Skeletal muscle tissue (tissue), 4 donors: Measurements from ENCODE around the gene PCDHA5. TPM values are rescaled to one million over a fixed set of nuclear protein-coding genes. Genes with fewer than 3 reads are reported as not detected.
"Not testable (repeated sequence)": the region's sequence is repeated elsewhere in the genome, so short reads cannot be mapped to it uniquely, and the experiment has no call there.

Source experiments
- H3K27ac ChIP-seq: one replicate; pipeline ENCODE4 v1.7.0; 2013; ENCODE audit warnings: mild to moderate bottlenecking, low read depth, low read length, inconsistent platforms
- H3K27me3 ChIP-seq, 3 donors: one replicate each; pipeline ENCODE4 v1.7.0; 2013; ENCODE audit warnings: low read length in 3 of 3; ENCODE audit not compliant: control insufficient read depth in 3 of 3, insufficient read depth in 3 of 3
- H3K36me3 ChIP-seq, 3 donors: one replicate each; pipeline ENCODE4 v1.7.0; 2013; ENCODE audit warnings: low read length in 3 of 3; ENCODE audit not compliant: control insufficient read depth in 3 of 3, insufficient read depth in 3 of 3
- H3K4me1 ChIP-seq, 3 donors: one replicate each; pipeline ENCODE4 v1.7.0; 2013; ENCODE audit warnings: low read length in 3 of 3, mild to moderate bottlenecking in 3 of 3; ENCODE audit not compliant: control insufficient read depth in 3 of 3, insufficient read depth in 3 of 3
- H3K4me3 ChIP-seq, 3 donors: one replicate each; pipeline ENCODE4 v1.7.0; 2013; ENCODE audit warnings: low read length in 3 of 3
- H3K9ac ChIP-seq, 3 donors: one replicate each; pipeline ENCODE4 v1.7.0; 2013; ENCODE audit warnings: low read length in 3 of 3, mild to moderate bottlenecking in 3 of 3, moderate library complexity in 2 of 3, low read depth in 1 of 3
- H3K9me3 ChIP-seq, 3 donors: one replicate each; pipeline ENCODE4 v1.7.0; 2013; ENCODE audit warnings: low read length in 3 of 3; ENCODE audit not compliant: control insufficient read depth in 3 of 3
- total RNA-seq: library from RNA; depleted of rRNA; stranded (reverse); fragments of >200 nt; gene quantifications from one replicate; pipeline ENCODE4 v1.2.3, GENCODE V29; 2014
- donor health status: Osteomylitis.

Gene PCDHA5
- total RNA-seq, 1 donor from 2014 or later, result not detected

DNA sequence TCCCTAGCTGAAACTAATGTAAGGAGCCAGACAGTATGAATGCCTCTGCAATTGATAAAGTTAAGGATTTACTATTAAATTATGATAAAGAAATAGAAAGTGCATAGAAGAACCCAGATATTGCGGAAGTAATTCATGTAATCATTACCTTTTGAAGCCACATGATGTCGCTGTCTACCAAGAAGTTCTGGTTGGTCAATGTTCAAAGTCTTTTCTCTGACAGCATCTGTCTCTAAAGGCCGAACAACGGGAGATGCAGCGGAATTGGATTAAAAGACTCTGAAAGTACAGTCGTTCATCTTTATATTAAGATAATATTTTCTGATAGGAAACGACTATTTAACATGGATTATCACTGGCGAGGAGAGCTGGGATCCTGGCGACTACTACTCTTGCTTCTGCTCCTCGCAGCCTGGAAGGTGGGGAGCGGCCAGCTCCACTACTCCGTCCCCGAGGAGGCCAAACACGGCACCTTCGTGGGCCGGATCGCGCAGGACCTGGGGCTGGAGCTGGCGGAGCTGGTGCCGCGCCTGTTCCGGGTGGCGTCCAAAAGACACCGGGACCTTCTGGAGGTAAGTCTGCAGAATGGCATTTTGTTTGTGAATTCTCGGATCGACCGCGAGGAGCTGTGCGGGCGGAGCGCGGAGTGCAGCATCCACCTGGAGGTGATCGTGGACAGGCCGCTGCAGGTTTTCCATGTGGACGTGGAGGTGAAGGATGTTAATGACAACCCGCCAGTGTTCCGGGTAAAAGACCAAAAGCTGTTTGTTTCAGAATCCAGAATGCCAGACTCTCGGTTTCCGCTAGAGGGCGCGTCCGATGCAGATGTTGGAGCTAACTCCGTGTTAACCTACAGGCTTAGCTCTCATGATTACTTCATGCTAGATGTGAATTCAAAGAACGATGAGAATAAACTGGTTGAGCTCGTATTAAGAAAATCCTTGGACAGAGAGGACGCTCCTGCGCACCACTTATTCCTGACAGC, 19.9 kb downstream of the PCDHA5 start, which contains the start of gene PCDHA8:
Gene PCDHA8, plus strand, starts transcription at position 210 of the 985 bp plus-strand sequence. Its CDS starts 135 bp downstream, at position 345.
- H3K4me3 ChIP-seq, result no peak within 1 kb of the TSS
- no peaks in the 10 kb centered on the region for H3K36me3 ChIP-seq
- peaks cover 0 to 2% (median 0%) of the 10 kb centered on the region in 3 donors for H3K27me3 ChIP-seq
- H3K9ac ChIP-seq, result no peak within 1 kb of the TSS
- H3K27ac ChIP-seq, result no peak within 1 kb of the TSS
- H3K4me1 ChIP-seq, result no peaks in the 10 kb centered on the region
- H3K9me3 ChIP-seq, result peaks cover 2 to 15% (median 3%) of the 10 kb centered on the region in 3 donors

DNA sequence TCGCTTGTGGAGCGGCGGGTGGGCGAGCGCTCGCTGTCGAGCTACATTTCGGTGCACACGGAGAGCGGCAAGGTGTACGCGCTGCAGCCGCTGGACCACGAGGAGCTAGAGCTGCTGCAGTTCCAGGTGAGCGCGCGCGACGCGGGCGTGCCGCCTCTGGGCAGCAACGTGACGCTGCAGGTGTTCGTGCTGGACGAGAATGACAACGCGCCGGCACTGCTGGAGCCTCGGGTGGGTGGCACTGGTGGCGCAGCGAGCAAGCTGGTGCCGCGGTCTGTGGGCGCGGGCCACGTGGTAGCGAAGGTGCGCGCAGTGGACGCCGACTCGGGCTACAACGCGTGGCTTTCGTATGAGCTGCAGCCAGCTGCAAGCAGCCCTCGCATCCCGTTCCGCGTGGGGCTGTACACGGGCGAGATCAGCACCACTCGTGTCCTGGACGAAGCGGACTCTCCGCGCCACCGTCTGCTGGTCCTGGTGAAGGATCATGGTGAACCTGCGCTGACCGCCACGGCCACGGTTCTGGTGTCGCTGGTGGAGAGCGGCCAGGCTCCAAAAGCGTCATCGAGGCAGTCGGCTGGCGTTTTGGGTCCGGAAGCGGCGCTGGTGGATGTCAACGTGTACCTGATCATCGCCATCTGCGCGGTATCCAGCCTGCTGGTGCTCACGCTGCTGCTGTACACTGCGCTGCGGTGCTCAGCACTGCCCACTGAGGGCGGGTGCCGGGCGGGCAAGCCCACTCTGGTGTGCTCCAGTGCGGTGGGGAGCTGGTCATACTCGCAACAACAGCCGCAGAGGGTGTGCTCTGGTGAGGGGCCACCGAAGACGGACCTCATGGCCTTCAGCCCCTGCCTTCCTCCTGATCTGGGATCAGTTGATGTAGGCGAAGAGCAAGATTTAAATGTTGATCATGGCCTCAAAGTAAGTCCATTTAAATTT, 21.7 kb downstream of the PCDHA5 start:
- H3K9ac ChIP-seq, result no peak overlapping the region
- H3K27ac ChIP-seq, result no peak overlapping the region
- H3K36me3 ChIP-seq, result no peaks in the 10 kb centered on the region
- H3K27me3 ChIP-seq, result peaks cover 0 to 5% (median 0%) of the 10 kb centered on the region in 3 donors
- no peak overlapping the region for H3K4me3 ChIP-seq
- no peaks in the 10 kb centered on the region for H3K4me1 ChIP-seq
- H3K9me3 ChIP-seq, result peaks cover 2 to 13% (median 3%) of the 10 kb centered on the region in 3 donors

DNA sequence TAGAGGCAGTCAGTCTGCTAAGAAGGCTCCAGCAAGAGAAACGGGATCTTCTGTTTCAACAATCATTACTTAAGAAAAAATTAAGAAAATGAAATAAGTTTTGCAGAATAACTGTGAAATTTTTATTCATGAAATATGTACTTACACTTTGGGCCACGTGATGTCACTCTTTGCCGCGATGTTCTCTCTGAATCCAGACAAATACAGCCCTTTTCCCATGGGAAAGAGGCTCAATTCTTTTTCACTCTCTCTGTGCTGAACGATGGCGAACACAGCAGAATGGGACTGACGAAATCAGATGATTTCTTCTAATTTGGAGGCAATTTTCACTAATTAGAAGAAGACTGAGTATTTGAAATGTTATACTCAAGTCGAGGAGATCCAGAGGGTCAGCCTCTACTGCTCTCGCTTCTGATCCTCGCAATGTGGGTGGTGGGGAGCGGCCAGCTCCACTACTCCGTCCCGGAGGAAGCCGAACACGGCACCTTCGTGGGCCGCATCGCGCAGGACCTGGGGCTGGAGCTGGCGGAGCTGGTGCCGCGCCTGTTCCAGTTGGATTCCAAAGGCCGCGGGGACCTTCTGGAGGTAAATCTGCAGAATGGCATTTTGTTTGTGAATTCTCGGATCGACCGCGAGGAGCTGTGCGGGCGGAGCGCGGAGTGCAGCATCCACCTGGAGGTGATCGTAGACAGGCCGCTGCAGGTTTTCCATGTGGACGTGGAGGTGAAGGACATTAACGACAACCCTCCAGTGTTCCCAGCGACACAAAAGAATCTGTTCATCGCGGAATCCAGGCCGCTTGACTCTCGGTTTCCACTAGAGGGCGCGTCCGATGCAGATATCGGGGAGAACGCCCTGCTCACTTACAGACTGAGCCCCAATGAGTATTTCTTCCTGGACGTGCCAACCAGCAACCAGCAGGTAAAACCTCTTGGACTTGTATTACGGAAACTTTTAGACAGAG, 27.0 kb downstream of the PCDHA5 start, which contains the start of gene PCDHA9:
Gene PCDHA9, plus strand, starts transcription at position 244 of the 964 bp plus-strand sequence. Its CDS starts 114 bp downstream, at position 358.
- H3K9ac ChIP-seq, H3K4me1 ChIP-seq, H3K27ac ChIP-seq, H3K36me3 ChIP-seq, H3K27me3 ChIP-seq, H3K4me3 ChIP-seq: not testable (repeated sequence)
- peaks cover 0 to 15% (median 0%) of the 10 kb centered on the region in 3 donors for H3K9me3 ChIP-seq

DNA sequence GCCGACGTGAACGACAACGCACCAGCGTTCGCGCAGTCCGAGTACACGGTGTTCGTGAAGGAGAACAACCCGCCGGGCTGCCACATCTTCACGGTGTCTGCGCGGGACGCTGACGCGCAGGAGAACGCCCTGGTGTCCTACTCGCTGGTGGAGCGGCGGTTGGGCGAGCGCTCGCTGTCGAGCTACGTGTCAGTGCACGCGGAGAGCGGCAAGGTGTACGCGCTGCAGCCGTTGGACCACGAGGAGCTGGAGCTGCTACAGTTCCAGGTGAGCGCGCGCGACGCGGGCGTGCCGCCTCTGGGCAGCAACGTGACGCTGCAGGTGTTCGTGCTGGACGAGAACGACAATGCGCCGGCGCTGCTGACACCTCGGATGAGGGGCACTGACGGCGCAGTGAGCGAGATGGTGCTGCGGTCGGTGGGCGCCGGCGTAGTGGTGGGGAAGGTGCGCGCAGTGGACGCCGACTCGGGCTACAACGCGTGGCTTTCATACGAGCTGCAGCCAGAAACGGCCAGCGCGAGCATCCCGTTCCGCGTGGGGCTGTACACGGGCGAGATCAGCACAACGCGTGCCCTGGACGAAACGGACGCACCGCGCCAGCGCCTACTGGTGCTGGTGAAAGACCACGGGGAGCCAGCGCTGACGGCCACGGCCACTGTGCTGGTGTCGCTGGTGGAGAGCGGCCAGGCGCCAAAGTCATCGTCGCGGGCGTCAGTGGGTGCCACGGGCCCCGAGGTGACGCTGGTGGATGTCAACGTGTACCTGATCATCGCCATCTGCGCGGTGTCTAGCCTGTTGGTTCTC, 28.6 kb downstream of the PCDHA5 start:
- peaks cover 0 to 15% (median 0%) of the 10 kb centered on the region in 3 donors for H3K9me3 ChIP-seq
- H3K36me3 ChIP-seq, H3K27me3 ChIP-seq, H3K9ac ChIP-seq, H3K27ac ChIP-seq, H3K4me3 ChIP-seq, H3K4me1 ChIP-seq: not testable (repeated sequence)

DNA sequence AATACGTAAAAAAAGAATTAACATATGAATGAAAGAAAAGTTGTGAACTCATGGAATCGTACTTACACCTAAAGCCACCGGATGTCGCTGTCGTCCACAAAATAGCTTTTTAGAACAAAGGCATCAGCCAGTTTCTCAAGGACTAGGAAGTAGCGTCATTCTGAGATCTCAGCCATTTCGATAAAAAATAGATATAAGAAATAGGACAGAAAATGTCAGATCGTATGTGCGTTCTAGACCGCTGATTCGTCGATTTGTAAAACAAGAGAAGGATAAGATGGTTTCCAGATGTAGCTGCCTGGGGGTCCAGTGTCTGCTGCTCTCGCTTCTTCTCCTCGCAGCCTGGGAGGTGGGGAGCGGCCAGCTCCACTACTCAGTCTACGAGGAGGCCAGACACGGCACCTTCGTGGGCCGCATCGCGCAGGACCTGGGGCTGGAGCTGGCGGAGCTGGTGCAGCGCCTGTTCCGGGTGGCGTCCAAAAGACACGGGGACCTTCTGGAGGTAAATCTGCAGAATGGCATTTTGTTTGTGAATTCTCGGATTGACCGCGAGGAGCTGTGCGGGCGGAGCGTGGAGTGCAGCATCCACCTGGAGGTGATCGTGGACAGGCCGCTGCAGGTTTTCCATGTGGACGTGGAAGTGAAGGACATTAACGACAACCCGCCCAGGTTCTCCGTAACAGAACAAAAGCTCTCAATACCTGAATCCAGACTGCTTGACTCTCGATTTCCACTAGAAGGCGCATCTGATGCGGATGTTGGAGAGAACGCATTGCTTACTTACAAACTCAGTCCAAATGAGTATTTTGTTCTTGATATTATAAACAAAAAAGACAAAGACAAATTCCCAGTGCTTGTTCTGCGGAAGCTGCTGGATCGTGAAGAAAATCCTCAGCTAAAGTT, 34.6 kb downstream of the PCDHA5 start, which contains the start of gene PCDHA10:
Gene PCDHA10, plus strand, starts transcription at position 126 of the 903 bp plus-strand sequence. Its CDS starts 152 bp downstream, at position 278.
- Histone ChIP-seq H3K9ac (no peak within 1 kb of the TSS), H3K27me3 (no peaks in the 10 kb centered on the region), H3K9me3 (peaks cover 2 to 13% (median 3%) of the 10 kb centered on the region in 3 donors)

DNA sequence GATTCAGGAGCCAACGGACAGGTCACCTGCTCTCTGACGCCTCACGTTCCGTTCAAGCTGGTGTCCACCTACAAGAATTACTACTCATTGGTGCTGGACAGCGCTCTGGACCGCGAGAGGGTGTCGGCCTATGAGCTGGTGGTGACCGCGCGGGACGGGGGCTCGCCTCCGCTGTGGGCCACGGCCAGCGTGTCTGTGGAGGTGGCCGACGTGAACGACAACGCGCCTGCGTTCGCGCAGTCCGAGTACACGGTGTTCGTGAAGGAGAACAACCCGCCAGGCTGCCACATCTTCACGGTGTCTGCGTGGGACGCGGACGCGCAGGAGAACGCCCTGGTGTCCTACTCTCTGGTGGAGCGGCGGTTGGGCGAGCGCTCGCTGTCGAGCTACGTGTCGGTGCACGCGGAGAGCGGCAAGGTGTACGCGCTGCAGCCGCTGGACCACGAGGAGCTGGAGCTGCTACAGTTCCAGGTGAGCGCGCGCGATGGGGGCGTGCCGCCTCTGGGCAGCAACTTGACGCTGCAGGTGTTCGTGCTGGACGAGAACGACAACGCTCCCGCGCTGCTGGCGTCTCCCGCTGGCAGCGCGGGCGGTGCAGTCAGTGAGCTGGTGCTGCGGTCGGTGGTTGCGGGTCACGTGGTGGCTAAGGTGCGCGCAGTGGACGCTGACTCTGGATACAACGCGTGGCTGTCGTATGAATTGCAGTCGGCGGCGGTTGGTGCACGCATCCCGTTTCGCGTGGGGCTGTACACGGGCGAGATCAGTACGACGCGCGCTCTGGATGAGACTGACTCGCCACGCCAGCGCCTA, 36.0 kb downstream of the PCDHA5 start:
- no peak overlapping the region for H3K27ac ChIP-seq
- no peaks in the 10 kb centered on the region for H3K36me3 ChIP-seq
- H3K27me3 ChIP-seq, result no peaks in the 10 kb centered on the region
- no peak overlapping the region for H3K9ac ChIP-seq
- H3K4me3 ChIP-seq, result no peak overlapping the region
- peaks cover 7 to 13% (median 12%) of the 10 kb centered on the region in 3 donors for H3K9me3 ChIP-seq
- no peaks in the 10 kb centered on the region for H3K4me1 ChIP-seq

More for the DNA sequence above, 34.6 kb downstream of the PCDHA5 start, which contains the start of gene PCDHA10:
- Histone ChIP-seq H3K27ac (no peak within 1 kb of the TSS), H3K36me3 (no peaks in the 10 kb centered on the region), H3K4me3 (no peak within 1 kb of the TSS), H3K4me1 (no peaks in the 10 kb centered on the region)

DNA sequence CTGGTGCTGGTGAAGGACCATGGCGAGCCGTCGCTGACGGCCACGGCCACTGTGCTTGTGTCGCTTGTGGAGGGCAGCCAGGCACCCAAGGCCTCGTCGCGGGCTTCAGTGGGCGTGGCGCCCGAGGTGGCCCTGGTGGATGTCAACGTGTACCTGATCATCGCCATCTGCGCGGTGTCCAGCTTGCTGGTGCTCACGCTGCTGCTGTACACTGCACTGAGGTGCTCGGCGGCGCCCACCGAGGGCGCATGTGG, 36.5 kb downstream of the PCDHA5 start:
- no peak overlapping the region for H3K9ac ChIP-seq
- no peaks in the 10 kb centered on the region for H3K36me3 ChIP-seq
- H3K4me3 ChIP-seq, result no peak overlapping the region
- no peaks in the 10 kb centered on the region for H3K4me1 ChIP-seq
- peaks cover 7 to 19% (median 12%) of the 10 kb centered on the region in 3 donors for H3K9me3 ChIP-seq
- peaks cover 0 to under 1% (median 0%) of the 10 kb centered on the region in 3 donors for H3K27me3 ChIP-seq
- no peak overlapping the region for H3K27ac ChIP-seq
